GM12891 (cell line): ENCODE measurements around the gene PET100.

Source experiments
- PAX5 ChIP-seq: IDR thresholded peaks from 2 replicates; pipeline ENCODE4 v1.6.1; 2011; ENCODE audit warnings: low read length, moderate library complexity, mild to moderate bottlenecking; ENCODE audit not compliant: insufficient read depth, severe bottlenecking
- POLR2A ChIP-seq: IDR thresholded peaks from 2 replicates; pipeline ENCODE4 v1.6.1; 2011; ENCODE audit warnings: low read depth, low read length, control low read depth
- POLR2AphosphoS5 ChIP-seq: IDR thresholded peaks from 2 replicates; pipeline ENCODE4 v1.6.1; 2011; ENCODE audit warnings: low read depth, low read length, control low read depth
- POU2F2 ChIP-seq: IDR thresholded peaks from 2 replicates; pipeline ENCODE4 v1.6.1; 2011; ENCODE audit warnings: low read depth, mild to moderate bottlenecking, control low read depth, low read length, moderate library complexity
- SPI1 ChIP-seq: IDR thresholded peaks from 2 replicates; pipeline ENCODE4 v1.6.1; 2011; ENCODE audit warnings: low read depth, low read length, control low read depth
- TAF1 ChIP-seq: IDR thresholded peaks from 2 replicates; pipeline ENCODE4 v1.6.1; 2011; ENCODE audit warnings: low read depth, low read length, control low read depth

DNA sequence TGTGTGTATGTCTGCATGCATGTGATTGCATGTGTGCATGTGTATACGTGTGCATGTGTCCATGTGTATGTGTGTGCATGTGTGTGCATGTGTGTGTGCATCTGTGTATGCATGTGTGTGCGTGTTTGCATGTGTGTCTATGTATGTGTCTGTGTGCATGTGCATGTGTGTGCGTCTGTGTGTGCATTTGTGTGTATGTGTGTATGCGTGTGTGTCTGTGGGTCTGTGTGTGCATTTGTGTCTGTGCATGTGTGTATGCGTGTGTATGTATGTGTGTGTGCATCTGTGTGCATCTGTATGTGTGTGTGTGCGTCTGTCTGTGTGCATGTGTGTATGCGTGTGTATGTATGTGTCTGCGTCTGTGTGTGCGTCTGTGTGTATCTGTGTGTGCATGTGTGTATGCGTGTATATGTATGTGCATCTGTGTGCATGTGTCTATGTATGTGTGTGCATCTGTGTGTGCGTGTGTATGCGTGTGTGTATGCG is 10.3 kb downstream of the PET100 start:
- TF ChIP-seq POLR2AphosphoS5, result no peak
- no peak for TF ChIP-seq TAF1
- TF ChIP-seq POLR2A, result peak; percentile 57; the same call in 1 of the 2 replicates
- no peak for TF ChIP-seq SPI1
- no peak for TF ChIP-seq POU2F2
- TF ChIP-seq PAX5, result no peak
